ENCODE data around the gene CNTN1.

- no peak for TF ChIP-seq POLR2A (IDR thresholded peaks at IDR 0.05; ENCODE audit: low read length)
- TF ChIP-seq GATA1 (IDR thresholded peaks at IDR 0.05; ENCODE audit: low read depth, low read length) = no peak
These were observed 399.9 kb downstream of the CNTN1 start for GRCh38 chr12:41092115-41092514.
